ENCODE results near the gene LSM5. TPM values are rescaled to one million over a fixed set of nuclear protein-coding genes. Genes with fewer than 3 reads are reported as not detected.
"Not testable (repeated sequence)": the region's sequence is repeated elsewhere in the genome, so short reads cannot be mapped to it uniquely, and the experiment has no call there.

The LSM5 gene
- total RNA-seq, 4 donors from 2014 or later: 30.7 to 82.0 (median 50.0) TPM

GRCh38 chr7:32472015-32472414 is 18.2 kb downstream of the LSM5 start:
- Histone ChIP-seq H3K4me3 (no peak overlapping the region), H3K27ac (no peak overlapping the region), H3K36me3 (no peaks in the 10 kb centered on the region), H3K4me1 (no peaks in the 10 kb centered on the region), H3K9me3 (no peaks in the 10 kb centered on the region), H3K27me3 (no peaks in the 10 kb centered on the region)
- DNase-seq: no peak
- intact Hi-C loops (cut with DNase I; ENCODE audit: low total_unique reads): no loop called here
- TF ChIP-seq POLR2A (IDR thresholded peaks at IDR 0.05): no peak
- TF ChIP-seq CTCF (IDR thresholded peaks at IDR 0.05): no peak

DNA sequence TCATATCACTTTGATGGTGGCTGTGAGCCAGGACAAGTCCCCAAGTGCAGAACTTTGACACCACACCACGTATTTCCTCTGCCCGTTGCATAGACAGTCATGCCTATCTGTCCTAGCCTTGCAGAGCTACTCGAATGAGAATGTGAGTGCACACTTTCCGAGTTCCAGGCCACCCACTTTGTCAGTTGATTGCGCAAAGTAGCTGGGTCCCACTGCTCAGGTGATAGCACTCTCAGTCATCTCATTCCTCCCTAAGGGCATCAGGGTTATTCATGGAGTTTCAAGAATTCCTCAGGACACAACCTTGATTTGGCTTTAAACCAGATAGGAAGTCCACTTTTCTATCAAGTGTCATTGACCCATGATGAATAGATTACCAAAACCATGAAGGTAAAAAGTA is 19.3 kb downstream of the LSM5 start:
- Histone ChIP-seq H3K27ac (no peak overlapping the region), H3K4me1 (no peaks in the 10 kb centered on the region), H3K9me3 (no peaks in the 10 kb centered on the region), H3K4me3 (no peak overlapping the region), H3K36me3 (no peaks in the 10 kb centered on the region), H3K27me3 (no peaks in the 10 kb centered on the region)
- intact Hi-C loops (cut with DNase I; ENCODE audit: low total_unique reads): no loop called here
- no peak for TF ChIP-seq CTCF (IDR thresholded peaks at IDR 0.05)
- TF ChIP-seq POLR2A (IDR thresholded peaks at IDR 0.05): no peak
- no peak for DNase-seq

DNA sequence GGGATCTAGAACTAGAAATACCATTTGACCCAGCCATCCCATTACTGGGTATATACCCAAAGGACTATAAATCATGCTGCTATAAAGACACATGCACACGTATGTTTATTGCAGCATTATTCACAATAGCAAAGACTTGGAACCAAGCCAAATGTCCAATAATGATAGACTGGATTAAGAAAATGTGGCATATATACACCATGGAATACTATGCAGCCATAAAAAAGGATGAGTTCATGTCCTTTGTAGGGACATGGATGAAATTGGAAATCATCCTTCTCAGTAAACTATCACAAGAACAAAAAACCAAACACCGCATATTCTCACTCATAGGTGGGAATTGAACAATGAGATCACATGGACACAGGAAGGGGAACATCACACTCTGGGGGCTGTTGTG is 20.2 kb downstream of the LSM5 start:
- DNase-seq; H3K4me3 ChIP-seq; intact Hi-C loops (cut with DNase I; ENCODE audit: low total_unique reads); H3K4me1 ChIP-seq; H3K36me3 ChIP-seq; H3K27me3 ChIP-seq; H3K27ac ChIP-seq; H3K9me3 ChIP-seq: not testable (repeated sequence)

DNA sequence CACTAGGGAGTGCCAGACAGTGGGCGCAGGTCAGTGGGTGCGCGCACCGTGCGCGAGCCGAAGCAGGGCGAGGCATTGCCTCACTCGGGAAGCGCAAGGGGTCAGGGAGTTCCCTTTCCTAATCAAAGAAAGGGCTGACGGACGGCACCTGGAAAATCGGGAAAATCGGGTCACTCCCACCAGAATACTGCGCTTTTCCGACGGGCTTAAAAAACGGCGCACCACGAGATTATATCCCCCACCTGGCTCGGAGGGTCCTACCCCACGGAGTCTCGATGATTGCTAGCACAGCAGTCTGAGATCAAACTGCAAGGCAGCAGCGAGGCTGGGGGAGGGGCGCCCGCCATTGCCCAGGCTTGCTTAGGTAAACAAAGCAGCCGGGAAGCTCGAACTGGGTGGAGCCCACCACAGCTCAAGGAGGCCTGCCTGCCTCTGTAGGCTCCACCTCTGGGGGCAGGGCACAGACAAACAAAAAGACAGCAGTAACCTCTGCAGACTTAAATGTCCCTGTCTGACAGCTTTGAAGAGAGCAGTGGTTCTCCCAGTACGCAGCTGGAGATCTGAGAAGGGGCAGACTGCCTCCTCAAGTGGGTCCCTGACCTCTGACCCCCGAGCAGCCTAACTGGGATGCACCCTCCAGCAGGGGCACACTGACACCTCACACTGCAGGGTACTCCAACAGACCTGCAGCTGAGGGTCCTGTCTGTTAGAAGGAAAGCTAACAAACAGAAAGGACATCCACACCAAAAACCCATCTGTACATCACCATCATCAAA is 25.4 kb downstream of the LSM5 start:
- H3K4me1 ChIP-seq; H3K27me3 ChIP-seq; H3K4me3 ChIP-seq; H3K9me3 ChIP-seq; intact Hi-C loops (cut with DNase I; ENCODE audit: low total_unique reads); H3K27ac ChIP-seq; DNase-seq; H3K36me3 ChIP-seq: not testable (repeated sequence)

GRCh38 chr7:32462977-32463376 is 27.2 kb downstream of the LSM5 start:
- intact Hi-C loops (cut with DNase I; ENCODE audit: low total_unique reads): no loop called here
- no peaks in the 10 kb centered on the region for H3K36me3 ChIP-seq
- no peak for DNase-seq
- H3K4me3 ChIP-seq: no peak overlapping the region
- H3K4me1 ChIP-seq: no peaks in the 10 kb centered on the region
- no peaks in the 10 kb centered on the region for H3K9me3 ChIP-seq
- H3K27me3 ChIP-seq: no peaks in the 10 kb centered on the region
- H3K27ac ChIP-seq: no peak overlapping the region
- no peak for TF ChIP-seq CTCF (IDR thresholded peaks at IDR 0.05)
- no peak for TF ChIP-seq POLR2A (IDR thresholded peaks at IDR 0.05)

GRCh38 chr7:32462451-32462850 is 27.7 kb downstream of the LSM5 start:
- no peaks in the 10 kb centered on the region for H3K9me3 ChIP-seq
- DNase-seq: no peak
- no peaks in the 10 kb centered on the region for H3K4me1 ChIP-seq
- H3K36me3 ChIP-seq: no peaks in the 10 kb centered on the region
- TF ChIP-seq POLR2A (IDR thresholded peaks at IDR 0.05) (no peak), CTCF (IDR thresholded peaks at IDR 0.05) (no peak)
- intact Hi-C loops (cut with DNase I; ENCODE audit: low total_unique reads): no loop called here
- H3K4me3 ChIP-seq: no peak overlapping the region
- H3K27ac ChIP-seq: no peak overlapping the region
- H3K27me3 ChIP-seq: no peaks in the 10 kb centered on the region

All from uterus (tissue), 4 donors.